PFSK-1 (cell line): ENCODE measurements around the gene CCL3.

Source experiments
- POLR2AphosphoS5 ChIP-seq: IDR thresholded peaks from 2 replicates; pipeline ENCODE4 v1.6.1; 2012; ENCODE audit warnings: low read depth, mild to moderate bottlenecking, control low read depth, low read length, moderate library complexity
- REST ChIP-seq, 2 experiments: IDR thresholded peaks; 2 replicates each; pipeline versions ENCODE4 v1.6.1 to v1.8.0; 2011 to 2012; ENCODE audit warnings: low read depth in 2 of 2, low read length in 2 of 2, control low read depth in 1 of 2, inconsistent platforms in 1 of 2, mild to moderate bottlenecking in 1 of 2, moderate library complexity in 1 of 2; ENCODE audit not compliant: insufficient read depth in 1 of 2
- SIN3A ChIP-seq: IDR thresholded peaks from 2 replicates; pipeline ENCODE4 v1.6.1; 2012; ENCODE audit warnings: mild to moderate bottlenecking, low read length, moderate library complexity, borderline replicate concordance; ENCODE audit not compliant: insufficient read depth
- TAF1 ChIP-seq: IDR thresholded peaks from 2 replicates; pipeline ENCODE4 v1.6.1; 2012; ENCODE audit warnings: low read length, control low read depth, borderline replicate concordance; ENCODE audit not compliant: insufficient read depth

GRCh38 chr17:36105781-36106492, 16.0 kb upstream of the CCL3 start:
- TF ChIP-seq REST (IDR thresholded peaks at IDR 0.05; ENCODE audit: insufficient read depth in 1 of 2, low read depth in 2 of 2, low read length in 2 of 2) (no peak), TAF1 (no peak), POLR2AphosphoS5 (no peak), SIN3A (no peak)
